ENCODE results near the gene DOCK6. TPM values are rescaled to one million over a fixed set of nuclear protein-coding genes. Genes with fewer than 3 reads are reported as not detected.

Gene DOCK6
- polyA plus RNA-seq, 1 donor (not counting 4 experiments of a cell fraction or from before 2014, with no cell fraction given) = 9.1 TPM

GRCh38 chr19:11230621-11231386 lies 31.5 kb downstream of the DOCK6 start:
- H3K4me3 ChIP-seq (ENCODE audit: control insufficient read depth in 2 of 3, extremely low read depth in 1 of 3, insufficient read depth in 2 of 3, low read depth in 1 of 3, low read length in 3 of 3) = no peak overlapping the region
- H2AFZ ChIP-seq (ENCODE audit: control insufficient read depth, low read length) = no peak overlapping the region
- dilution Hi-C loops (cut with MboI; ENCODE audit: extremely low pct_ligation_motif_present, low sequenced_read_pairs) = no loop called here
- no peaks in the 10 kb centered on the region for H3K4me1 ChIP-seq (ENCODE audit: control insufficient read depth, extremely low read depth, insufficient read depth, low read length)
- FAIRE-seq (no peak), DNase-seq (ENCODE audit: low read depth, low spot score) (no peak)
- no peak overlapping the region for H3K9ac ChIP-seq (ENCODE audit: control insufficient read depth, extremely low read depth, insufficient read depth, low read length)
- H4K20me1 ChIP-seq (ENCODE audit: control insufficient read depth, extremely low read depth, insufficient read depth, low read length) = no peaks in the 10 kb centered on the region
- H3K36me3 ChIP-seq (ENCODE audit: control insufficient read depth in 2 of 2, extremely low read depth in 1 of 2, insufficient read depth in 2 of 2, low read length in 2 of 2) = peaks cover 7 to 18% of the 10 kb centered on the region in 2 experiments
- no peak overlapping the region for H3K4me2 ChIP-seq (ENCODE audit: control insufficient read depth, extremely low read depth, insufficient read depth, low read depth, low read length)
- no peaks in the 10 kb centered on the region for H3K9me3 ChIP-seq (ENCODE audit: control insufficient read depth, low read depth, low read length)
- TF ChIP-seq EZH2 (IDR thresholded peaks at IDR 0.05; ENCODE audit: low read length) = no peak
- H3K27ac ChIP-seq (ENCODE audit: control insufficient read depth, insufficient read depth, low read length) = no peak overlapping the region
- no peaks in the 10 kb centered on the region for H3K27me3 ChIP-seq (ENCODE audit: control insufficient read depth, extremely low read depth, insufficient read depth, low read length)
- H3K9me1 ChIP-seq (ENCODE audit: control insufficient read depth, extremely low read depth, insufficient read depth, low read length) = no peaks in the 10 kb centered on the region
- H3K79me2 ChIP-seq (ENCODE audit: control insufficient read depth, insufficient read depth, low read length) = no peaks in the 10 kb centered on the region

GRCh38 chr19:11227195-11227886 lies 35.0 kb downstream of the DOCK6 start:
- no peak overlapping the region for H2AFZ ChIP-seq (ENCODE audit: control insufficient read depth, low read length)
- H3K9me3 ChIP-seq (ENCODE audit: control insufficient read depth, low read depth, low read length) = no peaks in the 10 kb centered on the region
- no peak overlapping the region for H3K4me3 ChIP-seq (ENCODE audit: control insufficient read depth in 2 of 3, extremely low read depth in 1 of 3, insufficient read depth in 2 of 3, low read depth in 1 of 3, low read length in 3 of 3)
- H3K27ac ChIP-seq (ENCODE audit: control insufficient read depth, insufficient read depth, low read length) = no peak overlapping the region
- H3K9me1 ChIP-seq (ENCODE audit: control insufficient read depth, extremely low read depth, insufficient read depth, low read length) = no peaks in the 10 kb centered on the region
- H3K27me3 ChIP-seq (ENCODE audit: control insufficient read depth, extremely low read depth, insufficient read depth, low read length) = no peaks in the 10 kb centered on the region
- H3K79me2 ChIP-seq (ENCODE audit: control insufficient read depth, insufficient read depth, low read length) = no peaks in the 10 kb centered on the region
- no peaks in the 10 kb centered on the region for H4K20me1 ChIP-seq (ENCODE audit: control insufficient read depth, extremely low read depth, insufficient read depth, low read length)
- dilution Hi-C loops (cut with MboI; ENCODE audit: extremely low pct_ligation_motif_present, low sequenced_read_pairs) = no loop called here
- FAIRE-seq = no peak
- no peak overlapping the region for H3K9ac ChIP-seq (ENCODE audit: control insufficient read depth, extremely low read depth, insufficient read depth, low read length)
- DNase-seq (ENCODE audit: low read depth, low spot score) = no peak
- H3K36me3 ChIP-seq (ENCODE audit: control insufficient read depth in 2 of 2, extremely low read depth in 1 of 2, insufficient read depth in 2 of 2, low read length in 2 of 2) = peaks cover 0 to 20% of the 10 kb centered on the region in 2 experiments
- H3K4me1 ChIP-seq (ENCODE audit: control insufficient read depth, extremely low read depth, insufficient read depth, low read length) = no peaks in the 10 kb centered on the region
- TF ChIP-seq EZH2 (IDR thresholded peaks at IDR 0.05; ENCODE audit: low read length) = no peak
- TF ChIP-seq, protein P1, sequence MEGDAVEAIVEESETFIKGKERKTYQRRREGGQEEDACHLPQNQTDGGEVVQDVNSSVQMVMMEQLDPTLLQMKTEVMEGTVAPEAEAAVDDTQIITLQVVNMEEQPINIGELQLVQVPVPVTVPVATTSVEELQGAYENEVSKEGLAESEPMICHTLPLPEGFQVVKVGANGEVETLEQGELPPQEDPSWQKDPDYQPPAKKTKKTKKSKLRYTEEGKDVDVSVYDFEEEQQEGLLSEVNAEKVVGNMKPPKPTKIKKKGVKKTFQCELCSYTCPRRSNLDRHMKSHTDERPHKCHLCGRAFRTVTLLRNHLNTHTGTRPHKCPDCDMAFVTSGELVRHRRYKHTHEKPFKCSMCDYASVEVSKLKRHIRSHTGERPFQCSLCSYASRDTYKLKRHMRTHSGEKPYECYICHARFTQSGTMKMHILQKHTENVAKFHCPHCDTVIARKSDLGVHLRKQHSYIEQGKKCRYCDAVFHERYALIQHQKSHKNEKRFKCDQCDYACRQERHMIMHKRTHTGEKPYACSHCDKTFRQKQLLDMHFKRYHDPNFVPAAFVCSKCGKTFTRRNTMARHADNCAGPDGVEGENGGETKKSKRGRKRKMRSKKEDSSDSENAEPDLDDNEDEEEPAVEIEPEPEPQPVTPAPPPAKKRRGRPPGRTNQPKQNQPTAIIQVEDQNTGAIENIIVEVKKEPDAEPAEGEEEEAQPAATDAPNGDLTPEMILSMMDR (optimal IDR thresholded peaks at IDR 0.05 in 1 of 3, IDR thresholded peaks at IDR 0.05 in 1 of 3, conservative IDR thresholded peaks at IDR 0.05 in 1 of 3; ENCODE audit: extremely low read depth in 1 of 3, insufficient read depth in 2 of 3, low read length in 3 of 3) = peak; percentile 7 to 53 (median 17)
- H3K4me2 ChIP-seq (ENCODE audit: control insufficient read depth, extremely low read depth, insufficient read depth, low read depth, low read length) = no peak overlapping the region

Measured in keratinocyte (primary cell).